Measurements from ENCODE around the gene ZNF454. TPM values are rescaled to one million over a fixed set of nuclear protein-coding genes. Genes with fewer than 3 reads are reported as not detected.

The ZNF454 gene
- total RNA-seq, 1 experiment from 2014 or later = not detected

- Histone ChIP-seq H3K27me3 (ENCODE audit: insufficient read depth, low read depth) (peaks cover 48% of the 10 kb centered on the region), H3K27ac (no peak overlapping the region), H3K9me2 (ENCODE audit: insufficient read depth) (no peaks in the 10 kb centered on the region), H3K79me2 (ENCODE audit: low read depth) (no peaks in the 10 kb centered on the region), H3K4me1 (replicated peaks; ENCODE audit: insufficient read depth) (no peaks in the 10 kb centered on the region), H3K9me3 (ENCODE audit: insufficient read depth, low read depth) (no peaks in the 10 kb centered on the region), H4K20me1 (ENCODE audit: insufficient read depth) (no peaks in the 10 kb centered on the region), H3K4me2 (no peak overlapping the region), H2AFZ (no peak overlapping the region), H3K36me3 (ENCODE audit: low read depth) (no peaks in the 10 kb centered on the region), H3F3A (ENCODE audit: insufficient read depth, low read depth) (no peaks in the 10 kb centered on the region), H3K4me3 (no peak overlapping the region)
- no peak for TF ChIP-seq CTCF (conservative IDR thresholded peaks at IDR 0.05)
- TF ChIP-seq EZH2 (IDR thresholded peaks at IDR 0.05; ENCODE audit: low read depth) = no peak
- BruUV-seq (replicated peaks) = no TSS peak
- intact Hi-C loops (cut with micrococcal nuclease; ENCODE audit: unreplicated experiment) = no loop called here
- CTCF ChIA-PET = no interaction called here
- POLR2A ChIA-PET (ENCODE audit: unreplicated experiment) = no interaction called here
- no peak for DNase-seq
Measured at GRCh38 chr5:178988436-178989220, 47.6 kb downstream of the ZNF454 start.

GRCh38 chr5:178989311-178989710 is 48.3 kb downstream of the ZNF454 start:
- intact Hi-C loops (cut with micrococcal nuclease; ENCODE audit: unreplicated experiment) = no loop called here
- Histone ChIP-seq H3K79me2 (ENCODE audit: low read depth) (no peaks in the 10 kb centered on the region), H2AFZ (no peak overlapping the region), H3K27me3 (ENCODE audit: insufficient read depth, low read depth) (peaks cover 43% of the 10 kb centered on the region), H3K27ac (no peak overlapping the region), H3K9me3 (ENCODE audit: insufficient read depth, low read depth) (no peaks in the 10 kb centered on the region), H3K36me3 (ENCODE audit: low read depth) (no peaks in the 10 kb centered on the region), H3F3A (ENCODE audit: insufficient read depth, low read depth) (no peaks in the 10 kb centered on the region), H3K4me1 (replicated peaks; ENCODE audit: insufficient read depth) (no peaks in the 10 kb centered on the region), H3K4me3 (no peak overlapping the region), H3K9me2 (ENCODE audit: insufficient read depth) (no peaks in the 10 kb centered on the region), H4K20me1 (ENCODE audit: insufficient read depth) (no peaks in the 10 kb centered on the region), H3K4me2 (no peak overlapping the region)
- ChIA-PET POLR2A (ENCODE audit: unreplicated experiment) (no interaction called here), CTCF (no interaction called here)
- DNase-seq = no peak
- TF ChIP-seq CTCF (conservative IDR thresholded peaks at IDR 0.05) = no peak
- no peak for TF ChIP-seq EZH2 (IDR thresholded peaks at IDR 0.05; ENCODE audit: low read depth)
- BruUV-seq (replicated peaks) = no TSS peak

- Histone ChIP-seq H3K9me3 (ENCODE audit: insufficient read depth, low read depth) (no peaks in the 10 kb centered on the region), H4K20me1 (ENCODE audit: insufficient read depth) (no peaks in the 10 kb centered on the region), H3K79me2 (ENCODE audit: low read depth) (no peaks in the 10 kb centered on the region), H3K36me3 (ENCODE audit: low read depth) (no peaks in the 10 kb centered on the region), H3K4me1 (replicated peaks; ENCODE audit: insufficient read depth) (no peaks in the 10 kb centered on the region), H3F3A (ENCODE audit: insufficient read depth, low read depth) (no peaks in the 10 kb centered on the region), H2AFZ (no peak overlapping the region), H3K27ac (no peak overlapping the region), H3K4me3 (no peak overlapping the region), H3K9me2 (ENCODE audit: insufficient read depth) (no peaks in the 10 kb centered on the region), H3K4me2 (no peak overlapping the region), H3K27me3 (ENCODE audit: insufficient read depth, low read depth) (peaks cover 35% of the 10 kb centered on the region)
- no peak for DNase-seq
- no TSS peak for BruUV-seq (replicated peaks)
- ChIA-PET POLR2A (ENCODE audit: unreplicated experiment) (no interaction called here), CTCF (no interaction called here)
- intact Hi-C loops (cut with micrococcal nuclease; ENCODE audit: unreplicated experiment) = no loop called here
- TF ChIP-seq CTCF (conservative IDR thresholded peaks at IDR 0.05) (no peak), EZH2 (IDR thresholded peaks at IDR 0.05; ENCODE audit: low read depth) (no peak)
Measured at GRCh38 chr5:178990491-178990890, 49.5 kb downstream of the ZNF454 start.
